Epithelial cell of proximal tubule (primary cell): ENCODE results near the gene MAP7D2. TPM values are rescaled to one million over a fixed set of nuclear protein-coding genes. Genes with fewer than 3 reads are reported as not detected.

Experiments
- DNase-seq: peaks from one replicate; pipeline ENCODE4 v3.0.0-alpha.2; 2011; ENCODE audit warnings: low read depth
- H3K4me3 ChIP-seq: 2 replicates; pipeline ENCODE4 v1.5.1; 2011; ENCODE audit warnings: low read depth, mild to moderate bottlenecking, low read length
- total RNA-seq: library from RNA; depleted of rRNA; stranded (reverse); fragments of >200 nt; gene quantifications from 2 replicates; pipeline ENCODE4 v1.2.3, GENCODE V29; 2015
- TF ChIP-seq, protein P1 (sequence below): conservative IDR thresholded peaks from 2 replicates; pipeline ENCODE4 v1.5.1; 2012; ENCODE audit warnings: low read depth, mild to moderate bottlenecking, low read length

MAP7D2 gene
- total RNA-seq, 1 donor from 2014 or later, result 1.4 TPM

DNA sequence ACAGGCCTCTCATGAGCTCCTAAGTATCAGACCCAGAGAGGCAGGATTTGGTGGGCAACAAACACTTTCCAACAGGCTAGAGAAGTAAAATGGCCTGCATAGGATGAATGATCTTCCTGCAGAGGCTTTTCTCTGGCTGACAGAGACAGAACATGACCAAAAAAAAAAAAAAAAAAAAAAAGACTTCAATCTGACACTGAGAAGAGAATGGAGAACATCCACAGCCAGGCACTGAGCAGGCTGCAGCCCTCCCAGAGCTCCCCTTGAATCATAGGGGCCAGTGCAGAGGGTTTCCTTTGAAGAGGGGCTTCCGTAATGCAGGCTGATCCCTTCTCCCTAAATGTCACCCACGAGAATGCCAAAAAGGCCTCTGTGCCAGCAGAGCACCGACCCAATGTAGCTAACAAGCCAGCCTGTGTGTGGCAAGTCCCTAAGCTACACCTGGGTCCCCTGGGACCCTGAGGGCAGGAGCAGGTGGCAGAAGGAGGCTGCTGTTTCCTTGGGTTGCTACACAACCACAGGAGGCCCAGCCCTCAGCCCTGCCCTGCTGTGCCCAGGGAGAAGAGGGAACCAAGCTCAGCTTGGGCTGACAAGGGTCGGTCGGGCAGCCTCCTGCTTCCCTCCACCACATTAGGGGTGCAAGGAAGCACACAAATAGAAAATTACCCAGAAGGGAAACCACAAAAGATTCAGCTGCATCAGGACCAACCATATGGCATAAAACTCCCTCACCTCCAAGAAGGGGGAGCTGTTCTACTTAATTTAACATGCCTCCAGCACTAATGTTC lies 55.6 kb downstream of the MAP7D2 start:
- DNase-seq, result no peak
- H3K4me3 ChIP-seq, result no peak overlapping the region
- TF ChIP-seq, protein P1, sequence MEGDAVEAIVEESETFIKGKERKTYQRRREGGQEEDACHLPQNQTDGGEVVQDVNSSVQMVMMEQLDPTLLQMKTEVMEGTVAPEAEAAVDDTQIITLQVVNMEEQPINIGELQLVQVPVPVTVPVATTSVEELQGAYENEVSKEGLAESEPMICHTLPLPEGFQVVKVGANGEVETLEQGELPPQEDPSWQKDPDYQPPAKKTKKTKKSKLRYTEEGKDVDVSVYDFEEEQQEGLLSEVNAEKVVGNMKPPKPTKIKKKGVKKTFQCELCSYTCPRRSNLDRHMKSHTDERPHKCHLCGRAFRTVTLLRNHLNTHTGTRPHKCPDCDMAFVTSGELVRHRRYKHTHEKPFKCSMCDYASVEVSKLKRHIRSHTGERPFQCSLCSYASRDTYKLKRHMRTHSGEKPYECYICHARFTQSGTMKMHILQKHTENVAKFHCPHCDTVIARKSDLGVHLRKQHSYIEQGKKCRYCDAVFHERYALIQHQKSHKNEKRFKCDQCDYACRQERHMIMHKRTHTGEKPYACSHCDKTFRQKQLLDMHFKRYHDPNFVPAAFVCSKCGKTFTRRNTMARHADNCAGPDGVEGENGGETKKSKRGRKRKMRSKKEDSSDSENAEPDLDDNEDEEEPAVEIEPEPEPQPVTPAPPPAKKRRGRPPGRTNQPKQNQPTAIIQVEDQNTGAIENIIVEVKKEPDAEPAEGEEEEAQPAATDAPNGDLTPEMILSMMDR, result no peak

GRCh38 chrX:20059467-20060128 lies 57.1 kb downstream of the MAP7D2 start:
- TF ChIP-seq, protein P1, result no peak
- no peak for DNase-seq
- H3K4me3 ChIP-seq, result no peak overlapping the region

GRCh38 chrX:20057479-20057878 lies 59.2 kb downstream of the MAP7D2 start:
- TF ChIP-seq, protein P1, result no peak
- DNase-seq, result no peak
- H3K4me3 ChIP-seq, result no peak overlapping the region

GRCh38 chrX:20056704-20057103 lies 60.0 kb downstream of the MAP7D2 start:
- DNase-seq, result no peak
- TF ChIP-seq, protein P1, result no peak
- H3K4me3 ChIP-seq, result peak overlapping the region; percentile 18

DNA sequence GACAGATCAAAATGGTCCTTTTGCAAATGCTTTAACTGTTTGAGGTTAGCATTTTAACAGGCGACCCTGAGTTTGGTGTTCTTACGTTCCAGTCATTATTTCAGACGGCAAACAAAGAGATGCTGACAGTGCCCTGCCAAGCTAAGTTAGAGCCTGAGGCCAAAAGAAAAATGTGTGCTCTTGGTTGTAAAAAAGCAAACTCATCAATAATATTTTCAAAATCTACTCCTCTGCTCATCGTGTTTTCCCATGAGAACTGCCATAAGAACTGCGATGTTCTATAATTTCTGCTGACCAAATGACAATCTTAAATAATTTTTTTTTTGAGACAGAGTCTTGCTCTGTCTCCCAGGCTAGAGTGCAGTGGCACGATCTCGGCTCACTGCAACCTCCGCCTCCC lies 63.2 kb downstream of the MAP7D2 start:
- DNase-seq, result no peak
- TF ChIP-seq, protein P1, result no peak

DNA sequence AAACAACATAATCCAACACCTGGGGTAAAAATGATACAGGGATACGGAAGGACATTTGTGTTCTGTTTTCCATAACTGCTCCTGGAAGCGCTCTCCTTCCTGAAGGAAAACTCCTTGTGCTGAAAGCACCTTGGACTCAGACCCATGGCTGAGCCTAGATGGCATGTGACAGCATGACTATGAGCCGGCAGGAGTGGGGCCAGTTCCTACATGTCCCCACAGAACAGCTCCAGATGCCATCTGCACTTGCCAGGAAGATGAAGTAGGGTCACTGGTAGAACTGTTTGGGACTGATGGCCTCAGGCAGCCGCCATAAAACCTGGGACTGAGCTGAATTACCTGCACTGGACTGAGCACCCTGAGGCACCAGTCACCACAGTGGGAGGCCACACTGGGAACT lies 69.8 kb downstream of the MAP7D2 start:
- TF ChIP-seq, protein P1, result no peak
- DNase-seq, result no peak
- H3K4me3 ChIP-seq, result no peak overlapping the region

More for the DNA sequence above, 63.2 kb downstream of the MAP7D2 start:
- no peak overlapping the region for H3K4me3 ChIP-seq
